ENCODE measurements around the gene ARHGEF5.
"Not testable (repeated sequence)": the region's sequence is repeated elsewhere in the genome, so short reads cannot be mapped to it uniquely, and the experiment has no call there.

ARHGEF5 gene

GRCh38 chr7:144384555-144385245 lies 29.5 kb downstream of the ARHGEF5 start:
- DNase-seq = peak; percentile 25

- no peak for DNase-seq
Measured at GRCh38 chr7:144386741-144387140, 31.5 kb downstream of the ARHGEF5 start.

- DNase-seq = no peak
Measured at GRCh38 chr7:144388950-144389349, 33.7 kb downstream of the ARHGEF5 start.

GRCh38 chr7:144390481-144390880 lies 35.3 kb downstream of the ARHGEF5 start:
- DNase-seq = no peak

GRCh38 chr7:144391014-144391413 lies 35.8 kb downstream of the ARHGEF5 start:
- no peak for DNase-seq

- no peak for DNase-seq
Measured at GRCh38 chr7:144391823-144392255, 36.6 kb downstream of the ARHGEF5 start.

- no peak for DNase-seq
Measured at GRCh38 chr7:144397086-144397485, 41.9 kb downstream of the ARHGEF5 start.

- DNase-seq = no peak
Measured at GRCh38 chr7:144398291-144398690, 43.1 kb downstream of the ARHGEF5 start.

GRCh38 chr7:144398911-144399310 lies 43.7 kb downstream of the ARHGEF5 start:
- no peak for DNase-seq

GRCh38 chr7:144399946-144400345 lies 44.7 kb downstream of the ARHGEF5 start:
- DNase-seq = no peak

- DNase-seq = no peak
Measured at GRCh38 chr7:144401490-144401889, 46.3 kb downstream of the ARHGEF5 start.

GRCh38 chr7:144403102-144403501 lies 47.9 kb downstream of the ARHGEF5 start:
- no peak for DNase-seq

GRCh38 chr7:144403649-144404061 lies 48.5 kb downstream of the ARHGEF5 start, which contains the start of gene NOBOX:
Gene NOBOX, minus strand, starts transcription at chr7:144403693.
- DNase-seq = no peak

- no peak for DNase-seq
Measured at GRCh38 chr7:144404946-144405345, 49.7 kb downstream of the ARHGEF5 start.

GRCh38 chr7:144407266-144407931 lies 52.2 kb downstream of the ARHGEF5 start:
- DNase-seq = no peak

- DNase-seq = no peak
Measured at GRCh38 chr7:144408121-144408520, 52.9 kb downstream of the ARHGEF5 start.

- DNase-seq = no peak
Measured at GRCh38 chr7:144410441-144410840, 55.2 kb downstream of the ARHGEF5 start.

- DNase-seq = no peak
Measured at GRCh38 chr7:144414815-144415214, 59.6 kb downstream of the ARHGEF5 start.

GRCh38 chr7:144415858-144416257 lies 60.7 kb downstream of the ARHGEF5 start:
- no peak for DNase-seq

- DNase-seq = no peak
Measured at GRCh38 chr7:144416341-144416740, 61.1 kb downstream of the ARHGEF5 start.

GRCh38 chr7:144418931-144419330 lies 63.7 kb downstream of the ARHGEF5 start:
- not testable (repeated sequence) for DNase-seq

GRCh38 chr7:144427539-144427938 lies 72.3 kb downstream of the ARHGEF5 start:
- DNase-seq = not testable (repeated sequence)

GRCh38 chr7:144428431-144428830 lies 73.2 kb downstream of the ARHGEF5 start:
- no peak for DNase-seq

Data from activated naive CD4-positive, alpha-beta T cell treated with anti-CD3 and anti-CD28 coated beads, Interleukin-2, amount 50 U/mL, for 16 hours (primary cell).